OCI-LY1 (cell line): Measurements from ENCODE around the gene FHIT.

Source experiments
- H2AFZ ChIP-seq: fragments of 200-600 bp; sonication (generic), shearing (Covaris generic); 2 replicates; pipeline ENCODE4 v1.6.0; 2014; ENCODE audit warnings: antibody characterized with exemption, mild to moderate bottlenecking, low read length
- H3F3A ChIP-seq: fragments of 200-600 bp; sonication (generic), shearing (Covaris generic); 2 replicates; pipeline ENCODE4 v1.6.0; 2014; ENCODE audit warnings: mild to moderate bottlenecking, antibody characterized with exemption, low read length, moderate library complexity; ENCODE audit not compliant: insufficient read depth
- H3K27ac ChIP-seq: fragments of 200-600 bp; sonication (generic); 2 replicates; pipeline ENCODE4 v1.5.1; 2014; ENCODE audit warnings: low read length, mixed run types, mild to moderate bottlenecking, low read depth; ENCODE audit not compliant: poor library complexity, severe bottlenecking
- H3K27me3 ChIP-seq: fragments of 200-600 bp; sonication (generic); 2 replicates; pipeline ENCODE4 v1.6.0; 2014; ENCODE audit warnings: antibody characterized with exemption, mild to moderate bottlenecking, low read length, moderate library complexity; ENCODE audit not compliant: insufficient read depth
- H3K36me3 ChIP-seq: fragments of 200-600 bp; sonication (generic); 2 replicates; pipeline ENCODE4 v1.6.1; 2014; ENCODE audit warnings: mild to moderate bottlenecking, antibody characterized with exemption, low read length, moderate library complexity, mixed read lengths; ENCODE audit not compliant: insufficient read depth
- H3K4me1 ChIP-seq: fragments of 200-600 bp; sonication (generic); 2 replicates; pipeline ENCODE4 v1.5.1; 2014; ENCODE audit warnings: mild to moderate bottlenecking, low read length, moderate library complexity; ENCODE audit not compliant: insufficient read depth, severe bottlenecking
- H3K4me2 ChIP-seq: fragments of 200-600 bp; sonication (generic), shearing (Covaris generic); 2 replicates; pipeline ENCODE4 v1.6.1; 2014; ENCODE audit warnings: low read length
- H3K4me3 ChIP-seq: fragments of 200-600 bp; sonication (generic); 2 replicates; pipeline ENCODE4 v1.5.1; 2014; ENCODE audit warnings: low read length, low read depth, mild to moderate bottlenecking, mixed read lengths; ENCODE audit not compliant: poor library complexity, severe bottlenecking
- H3K79me2 ChIP-seq: fragments of 200-600 bp; shearing (Covaris generic); 2 replicates; pipeline ENCODE4 v1.6.1; 2016; ENCODE audit warnings: mixed run types, low read length, mixed read lengths; ENCODE audit not compliant: insufficient read depth
- H3K9ac ChIP-seq: fragments of 200-600 bp; sonication (generic), shearing (Covaris generic); 2 replicates; pipeline ENCODE4 v1.6.1; 2014; ENCODE audit warnings: mild to moderate bottlenecking, low read length, mixed read lengths
- H3K9me2 ChIP-seq: fragments of 200-600 bp; sonication (generic), shearing (Covaris generic); 2 replicates; pipeline ENCODE4 v1.6.1; 2014; ENCODE audit warnings: low read depth, mild to moderate bottlenecking, low read length, mixed read lengths
- H3K9me3 ChIP-seq: fragments of 200-600 bp; shearing (Covaris generic); 2 replicates; pipeline ENCODE4 v1.6.1; 2014; ENCODE audit warnings: low read length, mixed read lengths
- H4K20me1 ChIP-seq: fragments of 200-600 bp; sonication (generic), shearing (Covaris generic); 2 replicates; pipeline ENCODE4 v1.6.0; 2016; ENCODE audit warnings: mild to moderate bottlenecking, low read length; ENCODE audit not compliant: insufficient read depth
- EZH2 ChIP-seq: fragments of 200-600 bp; sonication (generic), shearing (Covaris generic); IDR thresholded peaks from 2 replicates; pipeline ENCODE4 v1.8.0; 2017; ENCODE audit warnings: borderline replicate concordance, mixed run types, mild to moderate bottlenecking, antibody characterized with exemption, low read length, moderate library complexity, mixed read lengths
- TF ChIP-seq, protein P1 (sequence below): fragments of 200-600 bp; sonication (generic), shearing (Covaris generic); IDR thresholded peaks from 2 replicates; pipeline ENCODE4 v1.5.1; 2017; ENCODE audit warnings: mild to moderate bottlenecking, antibody characterized with exemption, low read length, moderate library complexity, mixed read lengths

The FHIT gene

DNA sequence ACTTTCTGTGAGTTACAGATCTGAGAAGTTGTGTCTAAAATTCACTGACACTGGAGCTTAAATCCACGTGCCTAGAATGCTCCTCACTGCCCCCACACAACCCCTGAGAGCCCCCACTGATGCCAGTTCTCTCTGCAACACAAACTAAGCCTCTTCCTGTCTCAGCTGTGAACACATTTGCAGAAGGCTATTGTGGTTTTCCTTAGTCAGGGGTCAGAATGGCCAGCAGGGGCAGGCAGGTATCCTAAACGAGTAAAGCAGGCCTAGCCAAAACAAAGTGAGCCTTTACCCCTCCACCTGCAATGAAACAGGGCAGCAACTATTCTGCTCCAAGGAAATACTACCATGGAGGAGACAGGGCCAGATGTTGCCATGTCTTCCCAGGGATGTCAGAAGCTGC is 78.6 kb downstream of the FHIT start:
- TF ChIP-seq, protein P1, sequence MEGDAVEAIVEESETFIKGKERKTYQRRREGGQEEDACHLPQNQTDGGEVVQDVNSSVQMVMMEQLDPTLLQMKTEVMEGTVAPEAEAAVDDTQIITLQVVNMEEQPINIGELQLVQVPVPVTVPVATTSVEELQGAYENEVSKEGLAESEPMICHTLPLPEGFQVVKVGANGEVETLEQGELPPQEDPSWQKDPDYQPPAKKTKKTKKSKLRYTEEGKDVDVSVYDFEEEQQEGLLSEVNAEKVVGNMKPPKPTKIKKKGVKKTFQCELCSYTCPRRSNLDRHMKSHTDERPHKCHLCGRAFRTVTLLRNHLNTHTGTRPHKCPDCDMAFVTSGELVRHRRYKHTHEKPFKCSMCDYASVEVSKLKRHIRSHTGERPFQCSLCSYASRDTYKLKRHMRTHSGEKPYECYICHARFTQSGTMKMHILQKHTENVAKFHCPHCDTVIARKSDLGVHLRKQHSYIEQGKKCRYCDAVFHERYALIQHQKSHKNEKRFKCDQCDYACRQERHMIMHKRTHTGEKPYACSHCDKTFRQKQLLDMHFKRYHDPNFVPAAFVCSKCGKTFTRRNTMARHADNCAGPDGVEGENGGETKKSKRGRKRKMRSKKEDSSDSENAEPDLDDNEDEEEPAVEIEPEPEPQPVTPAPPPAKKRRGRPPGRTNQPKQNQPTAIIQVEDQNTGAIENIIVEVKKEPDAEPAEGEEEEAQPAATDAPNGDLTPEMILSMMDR = peak; percentile 8; the same call in 1 of the 2 replicates
- no peak for TF ChIP-seq EZH2
- no peak overlapping the region for H3K4me2 ChIP-seq

DNA sequence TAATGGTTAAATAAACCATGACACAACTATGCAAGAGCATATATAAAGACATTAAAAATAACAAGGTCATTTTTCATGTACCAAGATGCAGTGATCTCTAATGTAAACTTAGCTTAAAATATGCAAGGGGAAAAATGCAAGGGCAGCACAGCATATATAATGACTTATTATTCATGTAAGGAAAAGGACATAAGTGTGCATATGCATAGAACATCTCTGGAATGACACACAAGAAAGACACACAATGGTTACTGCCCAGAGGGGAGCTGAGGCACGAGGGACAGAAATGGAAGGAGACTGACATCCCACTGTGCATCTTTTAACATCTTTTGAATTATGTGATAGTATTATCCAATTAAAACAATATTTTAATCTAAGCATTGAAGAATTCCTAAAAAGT is 79.0 kb downstream of the FHIT start:
- H3K9me3 ChIP-seq = no peaks in the 10 kb centered on the region
- peaks cover 4% of the 10 kb centered on the region for H3K4me1 ChIP-seq
- H3K9me2 ChIP-seq = no peaks in the 10 kb centered on the region
- H3F3A ChIP-seq = no peaks in the 10 kb centered on the region
- no peaks in the 10 kb centered on the region for H3K27me3 ChIP-seq
- no peak for TF ChIP-seq EZH2
- TF ChIP-seq, protein P1 = no peak
- H2AFZ ChIP-seq = no peak overlapping the region
- H3K27ac ChIP-seq = no peak overlapping the region
- H3K4me2 ChIP-seq = no peak overlapping the region
- no peak overlapping the region for H3K4me3 ChIP-seq
- H3K79me2 ChIP-seq = no peaks in the 10 kb centered on the region
- H4K20me1 ChIP-seq = no peaks in the 10 kb centered on the region
- no peaks in the 10 kb centered on the region for H3K36me3 ChIP-seq
- H3K9ac ChIP-seq = no peak overlapping the region

More for the DNA sequence above, 78.6 kb downstream of the FHIT start:
- Histone ChIP-seq H3K27ac (no peak overlapping the region), H3K9me3 (no peaks in the 10 kb centered on the region), H3K9ac (no peak overlapping the region), H3K4me3 (no peak overlapping the region), H3F3A (no peaks in the 10 kb centered on the region), H3K9me2 (no peaks in the 10 kb centered on the region), H4K20me1 (no peaks in the 10 kb centered on the region), H3K79me2 (no peaks in the 10 kb centered on the region), H3K4me1 (peaks cover 4% of the 10 kb centered on the region), H2AFZ (no peak overlapping the region), H3K27me3 (no peaks in the 10 kb centered on the region), H3K36me3 (no peaks in the 10 kb centered on the region)

DNA sequence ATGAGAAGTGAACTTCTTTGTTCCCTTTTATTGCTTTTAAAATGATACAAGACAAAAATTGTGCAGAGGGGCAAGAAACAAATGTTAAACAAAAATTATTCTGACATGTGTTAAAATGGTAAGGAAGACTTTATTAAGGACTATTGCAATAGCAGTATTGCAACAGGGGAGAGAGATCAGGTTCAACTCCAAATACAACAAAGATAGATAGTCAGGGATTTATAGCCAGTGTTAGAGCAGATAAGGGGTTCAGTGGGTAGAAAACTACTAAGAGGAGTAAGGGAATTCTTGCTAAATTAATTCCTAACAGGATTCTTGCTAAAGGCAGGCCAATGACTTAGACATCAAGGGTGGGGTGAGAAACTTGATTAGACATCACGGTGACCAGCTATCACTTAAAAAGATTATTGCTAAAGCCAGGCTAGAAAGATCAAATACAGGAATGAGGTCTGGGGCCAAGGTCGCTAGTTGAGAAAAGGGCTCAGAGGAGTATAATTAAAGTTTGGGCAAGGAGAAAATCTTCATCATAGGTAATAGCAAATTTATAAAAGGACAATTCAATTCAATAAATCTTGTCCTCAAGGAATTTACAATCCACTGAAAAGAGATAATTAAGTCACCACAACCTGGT is 81.5 kb downstream of the FHIT start:
- Histone ChIP-seq H3F3A (no peaks in the 10 kb centered on the region), H3K9me2 (no peaks in the 10 kb centered on the region), H3K9ac (no peak overlapping the region), H3K79me2 (no peaks in the 10 kb centered on the region), H3K4me2 (no peak overlapping the region), H3K27ac (no peak overlapping the region), H3K4me1 (peaks cover 4% of the 10 kb centered on the region), H4K20me1 (no peaks in the 10 kb centered on the region), H3K27me3 (no peaks in the 10 kb centered on the region), H2AFZ (no peak overlapping the region), H3K36me3 (no peaks in the 10 kb centered on the region), H3K4me3 (no peak overlapping the region), H3K9me3 (no peaks in the 10 kb centered on the region)
- TF ChIP-seq, protein P1 = no peak
- TF ChIP-seq EZH2 = no peak
